Adrenal gland (tissue), 5 donors: Measurements from ENCODE around the gene HLA-DQA1.

Experiments
- CTCF ChIP-seq, 6 experiments: fragments of 450-650 bp in 4 of 6; fragments of 200-600 bp in 2 of 6; sonication (generic) in 1 of 6; IDR thresholded peaks; 1 replicate in 5 of 6; 2 replicates in 1 of 6; pipeline versions ENCODE4 v1.5.1 to v1.8.0; 2016 to 2021; ENCODE audit warnings: antibody characterized with exemption in 6 of 6, mild to moderate bottlenecking in 2 of 6, moderate library complexity in 1 of 6
- POLR2A ChIP-seq, 2 donors: fragments of 450-650 bp; IDR thresholded peaks; one replicate each; pipeline ENCODE4 v1.6.1; 2017; ENCODE audit warnings: antibody characterized with exemption in 2 of 2, mild to moderate bottlenecking in 2 of 2, moderate library complexity in 1 of 2
- donor health status: DM: no; HTN: no; CAD: no.

GRCh38 chr6:32617751-32618150 is 19.5 kb upstream of the HLA-DQA1 start:
- TF ChIP-seq CTCF (IDR thresholded peaks at IDR 0.05) (no peak), POLR2A (IDR thresholded peaks at IDR 0.05) (no peak)
